ENCODE results near the gene MOXD1.
"Not testable (repeated sequence)": the region's sequence is repeated elsewhere in the genome, so short reads cannot be mapped to it uniquely, and the experiment has no call there.

The MOXD1 gene

DNA sequence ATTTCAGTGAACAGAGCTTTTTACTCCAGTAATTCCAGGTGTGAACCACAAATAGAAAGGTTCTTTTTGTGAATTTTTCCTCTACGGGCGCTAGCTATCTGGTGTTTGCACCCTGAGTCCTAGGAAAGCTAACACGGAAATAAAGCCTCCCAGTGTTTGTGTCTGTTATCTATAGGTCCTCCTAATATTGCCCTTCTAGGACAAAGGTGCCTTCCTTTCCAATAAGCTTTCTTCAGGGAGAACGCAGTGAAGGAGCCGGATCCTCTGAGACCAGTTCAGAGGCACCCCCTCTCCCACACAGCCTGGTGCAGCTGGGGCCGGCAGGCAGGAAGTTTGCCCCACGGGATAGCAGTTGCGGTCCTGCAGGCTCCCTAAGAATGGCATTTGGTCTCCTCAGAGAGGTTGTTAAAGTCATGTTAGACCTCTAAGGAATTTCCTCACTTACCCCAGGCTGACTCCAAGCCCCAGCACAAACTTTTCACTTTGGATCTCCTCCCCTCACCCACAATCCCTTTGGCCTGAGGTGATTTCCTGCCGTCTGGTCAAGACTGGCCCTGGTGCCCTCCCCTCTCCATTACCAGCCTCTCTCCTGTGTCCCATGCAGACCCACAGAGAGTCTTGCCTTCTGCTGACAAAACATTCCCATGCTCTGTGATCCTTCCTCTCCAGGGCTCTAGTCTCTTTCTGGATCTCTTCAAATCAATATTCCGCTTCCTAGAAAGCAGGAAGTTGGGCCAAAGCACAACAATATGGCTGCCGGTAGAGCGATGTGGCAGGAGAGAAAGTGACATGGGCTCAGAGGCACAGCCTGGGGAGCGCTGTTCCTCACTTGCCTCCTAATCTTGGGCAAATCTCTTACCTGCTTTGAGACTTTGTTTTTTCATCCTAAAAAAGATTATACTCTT is 126.0 kb downstream of the MOXD1 start:
- DNase-seq: no peak

DNA sequence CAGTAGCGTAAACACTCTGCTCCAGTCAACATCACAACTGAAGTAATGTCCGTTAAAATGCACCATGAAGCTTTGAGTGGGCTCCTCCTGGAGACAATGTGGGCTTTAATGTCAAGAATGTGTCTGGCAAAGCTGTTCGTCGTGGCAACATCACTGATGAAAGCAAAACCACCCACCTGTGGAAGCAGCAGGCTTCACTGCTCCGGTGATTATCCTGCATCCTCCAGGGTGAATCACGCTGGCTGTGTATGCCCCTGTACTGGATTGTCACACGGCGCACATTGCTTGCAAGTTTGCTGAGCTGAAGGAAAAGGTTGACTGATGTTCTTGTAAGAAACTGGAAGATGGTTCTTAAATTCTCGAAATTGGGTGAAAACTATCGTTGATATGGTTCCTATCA is 128.5 kb downstream of the MOXD1 start:
- no peak for DNase-seq

GRCh38 chr6:132270726-132271402 is 130.4 kb downstream of the MOXD1 start:
- no peak for DNase-seq

- DNase-seq: not testable (repeated sequence)
These were observed 132.6 kb downstream of the MOXD1 start for GRCh38 chr6:132268666-132269065.

GRCh38 chr6:132268209-132268608 is 133.1 kb downstream of the MOXD1 start:
- DNase-seq: no peak

DNA sequence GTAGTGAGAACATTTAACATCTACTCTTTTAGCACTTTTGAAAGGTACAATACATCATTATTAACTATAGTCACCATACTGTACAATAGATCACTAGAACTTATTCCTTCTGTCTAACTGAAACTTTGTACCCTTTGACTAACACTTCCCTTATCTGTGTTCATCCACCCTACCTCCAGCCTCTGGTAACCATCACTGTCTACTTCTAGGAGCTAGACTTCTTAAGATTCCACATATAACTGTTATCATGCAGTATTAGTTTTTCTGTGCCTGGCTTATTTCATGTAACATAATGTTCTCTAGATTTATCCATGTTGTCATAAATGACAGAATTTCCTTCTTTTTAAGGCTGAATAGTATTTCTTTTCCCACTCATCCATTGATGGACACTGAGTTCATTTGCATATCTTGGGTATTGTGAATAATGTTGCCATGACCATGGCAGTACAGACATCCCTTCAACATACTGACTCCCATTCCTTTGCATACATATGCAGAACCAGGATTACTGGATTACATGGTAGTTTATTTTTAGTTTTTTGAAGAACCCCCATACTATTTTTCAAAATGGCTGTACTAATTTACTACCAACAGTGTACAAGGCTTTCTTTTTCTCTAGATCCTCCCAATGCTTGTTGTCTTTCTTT is 135.7 kb downstream of the MOXD1 start:
- DNase-seq: no peak

DNA sequence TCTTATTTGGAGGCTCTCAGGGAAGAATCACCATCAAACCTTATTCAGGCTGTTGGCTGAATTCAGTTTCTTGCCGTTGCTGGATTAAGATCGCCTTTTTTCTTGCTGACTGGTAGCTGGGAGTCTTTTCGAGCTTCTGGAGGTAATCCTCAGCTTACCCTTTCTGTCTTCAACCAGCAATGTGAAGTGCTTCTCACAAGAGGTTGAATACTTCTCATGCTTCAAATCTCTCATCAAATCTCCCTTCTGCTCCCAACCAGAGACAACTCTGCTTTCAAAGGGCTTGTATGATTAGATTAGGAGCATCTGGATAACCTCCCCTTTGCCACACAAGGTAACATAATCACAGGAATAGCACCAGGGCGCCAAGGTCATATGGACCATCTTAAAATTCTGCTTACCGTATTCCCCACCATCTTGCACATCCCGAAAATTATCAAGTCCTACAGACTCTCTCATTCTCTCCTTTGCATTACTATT is 137.2 kb downstream of the MOXD1 start:
- DNase-seq: no peak

GRCh38 chr6:132261354-132261753 is 139.9 kb downstream of the MOXD1 start:
- DNase-seq: no peak

- DNase-seq: no peak
These were observed 142.2 kb downstream of the MOXD1 start for GRCh38 chr6:132259070-132259469.

- no peak for DNase-seq
These were observed 143.7 kb downstream of the MOXD1 start for GRCh38 chr6:132257561-132257960.

GRCh38 chr6:132256457-132256856 is 144.8 kb downstream of the MOXD1 start:
- DNase-seq: no peak

DNA sequence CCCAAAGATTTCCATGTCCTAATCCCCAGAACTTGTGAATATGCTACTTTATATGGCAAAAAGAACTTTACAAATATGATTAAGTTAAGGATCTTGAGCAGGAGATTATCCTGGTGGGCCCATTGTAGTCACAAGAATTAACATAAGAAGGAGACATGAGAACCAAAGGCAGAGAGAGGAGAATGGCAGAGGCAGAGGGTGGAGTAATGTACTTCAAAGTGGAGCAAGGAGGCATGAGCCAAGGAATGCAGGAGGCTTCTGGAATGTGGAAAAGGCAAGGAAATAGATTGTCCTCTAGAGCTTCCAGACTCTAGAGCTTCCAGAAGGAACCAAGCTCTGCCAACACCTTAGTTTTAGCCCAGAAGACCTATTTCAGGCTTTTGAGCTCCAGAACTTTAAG is 147.4 kb downstream of the MOXD1 start:
- no peak for DNase-seq

GRCh38 chr6:132253211-132253610 is 148.1 kb downstream of the MOXD1 start:
- no peak for DNase-seq

DNA sequence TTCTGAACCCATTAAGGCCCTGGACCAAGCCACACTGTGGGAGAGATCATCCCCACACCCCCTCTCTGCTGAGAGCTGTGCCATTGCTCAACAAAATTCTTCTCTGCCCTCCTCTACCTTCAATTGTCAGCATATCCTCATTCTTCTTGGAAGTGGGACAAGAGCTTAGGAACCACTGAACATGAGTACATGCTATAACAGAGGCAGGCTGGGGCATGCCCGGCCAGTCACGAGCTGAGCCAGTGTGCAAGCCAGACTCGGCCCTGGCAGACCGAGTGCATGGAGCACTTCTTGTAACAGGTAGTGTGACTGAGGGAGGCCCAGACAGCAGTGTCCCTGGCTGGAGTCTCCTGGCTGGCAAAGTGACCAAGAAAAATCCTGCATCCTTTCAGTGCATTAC is 149.2 kb downstream of the MOXD1 start:
- DNase-seq: no peak

DNA sequence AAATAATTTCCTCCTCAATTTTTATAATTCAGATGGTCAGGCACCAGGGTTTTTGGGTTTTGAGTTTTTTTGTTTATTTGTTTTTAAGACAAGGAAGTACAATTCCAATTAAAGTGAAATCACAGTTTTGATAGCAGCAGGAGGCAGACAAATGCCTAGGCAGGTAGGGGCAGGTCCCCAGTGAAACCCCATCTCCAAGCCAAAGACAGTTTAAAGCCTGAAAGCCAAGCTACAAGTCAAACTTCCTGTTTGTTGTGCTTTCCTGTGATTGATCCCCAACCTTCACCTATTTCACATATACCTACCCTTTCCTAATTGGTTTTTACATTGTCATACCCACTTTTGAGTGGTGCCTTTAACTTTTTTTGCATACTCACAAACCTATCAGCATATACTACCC is 149.6 kb downstream of the MOXD1 start:
- DNase-seq: no peak

- no peak for DNase-seq
These were observed 153.7 kb downstream of the MOXD1 start for GRCh38 chr6:132247381-132248159.

GRCh38 chr6:132246632-132247270 is 154.5 kb downstream of the MOXD1 start:
- DNase-seq: no peak

GRCh38 chr6:132246120-132246617 is 155.1 kb downstream of the MOXD1 start:
- DNase-seq: no peak
